VCaP (cell line): Measurements from ENCODE around the gene BAG1.

Experiments
- H3K27ac ChIP-seq: fragments of 450-650 bp; 2 replicates; pipeline ENCODE4 v1.5.1; 2017
- CTCF ChIP-seq: fragments of 450-650 bp; conservative IDR thresholded peaks from 2 replicates; pipeline ENCODE4 v1.5.1; 2017; ENCODE audit warnings: mild to moderate bottlenecking, moderate library complexity

Gene BAG1

GRCh38 chr9:33233626-33234342, 30.7 kb downstream of the BAG1 start:
- H3K27ac ChIP-seq: no peak overlapping the region
- TF ChIP-seq CTCF: no peak

- TF ChIP-seq CTCF: no peak
- H3K27ac ChIP-seq: no peak overlapping the region
Observed at GRCh38 chr9:33232815-33233214, 31.7 kb downstream of the BAG1 start.

GRCh38 chr9:33231623-33231942, 32.9 kb downstream of the BAG1 start:
- TF ChIP-seq CTCF: no peak
- no peak overlapping the region for H3K27ac ChIP-seq

GRCh38 chr9:33230756-33231622, 33.5 kb downstream of the BAG1 start:
- H3K27ac ChIP-seq: no peak overlapping the region
- no peak for TF ChIP-seq CTCF

GRCh38 chr9:33229359-33230114, 35.0 kb downstream of the BAG1 start:
- no peak overlapping the region for H3K27ac ChIP-seq
- peak; percentile 29; the same call in 1 of the 2 replicates for TF ChIP-seq CTCF

- TF ChIP-seq CTCF: no peak
- H3K27ac ChIP-seq: no peak overlapping the region
Observed at GRCh38 chr9:33228606-33229005, 35.9 kb downstream of the BAG1 start.

GRCh38 chr9:33227741-33228140, 36.8 kb downstream of the BAG1 start:
- TF ChIP-seq CTCF: no peak

More at GRCh38 chr9:33227741-33228140, 36.8 kb downstream of the BAG1 start:
- H3K27ac ChIP-seq: no peak overlapping the region
